K562 (cell line): Measurements from ENCODE around the gene ARHGAP26. TPM values are rescaled to one million over a fixed set of nuclear protein-coding genes. Genes with fewer than 3 reads are reported as not detected.

ENCODE experiments used
- CBFA2T3 ChIP-seq: fragments of 450-650 bp; IDR thresholded peaks from 2 replicates; pipeline ENCODE4 v1.6.1; 2017
- DPF2 ChIP-seq: fragments of 450-650 bp; IDR thresholded peaks from 2 replicates; pipeline ENCODE4 v1.6.1; 2016
- FOXJ3 ChIP-seq: sonication (generic); formaldehyde crosslinking; IDR thresholded peaks from 2 replicates; pipeline ENCODE4 v1.4.0; 2020; ENCODE audit warnings: mild to moderate bottlenecking, missing genetic modification reagents
- MAFG ChIP-seq: fragments of 450-650 bp; conservative IDR thresholded peaks from 2 replicates; pipeline ENCODE4 v1.6.1; 2016; ENCODE audit warnings: missing genetic modification characterization, missing compliant biosample characterization
- MGA ChIP-seq: fragments of 450-650 bp; IDR thresholded peaks from 2 replicates; pipeline ENCODE4 v1.6.1; 2016; ENCODE audit warnings: mild to moderate bottlenecking, moderate library complexity
- MTF1 ChIP-seq: fragments of 250-450 bp; sonication (Bioruptor Pico); IDR thresholded peaks from 2 replicates; pipeline ENCODE4 v1.9.0; 2021; ENCODE audit warnings: moderate library complexity, mild to moderate bottlenecking, inconsistent platforms, borderline replicate concordance
- NCOA6 ChIP-seq: fragments of 450-650 bp; IDR thresholded peaks from 2 replicates; pipeline ENCODE4 v1.6.1; 2017; ENCODE audit warnings: mild to moderate bottlenecking
- PTBP1 ChIP-seq: fragments of 200-400 bp; formaldehyde crosslinking; IDR thresholded peaks from 2 replicates; pipeline ENCODE4 v1.6.1; 2017; ENCODE audit warnings: low read depth, low read length
- RAD21 ChIP-seq, 2 experiments: fragments of 250-450 bp in 1 of 2; fragments of 450-650 bp in 1 of 2; sonication (Bioruptor Pico) in 1 of 2; formaldehyde crosslinking in 1 of 2; IDR thresholded peaks in 1 of 2; conservative IDR thresholded peaks in 1 of 2; 2 replicates each; pipeline versions ENCODE4 v1.4.0 to v1.8.0; 2020 to 2022; ENCODE audit warnings: mild to moderate bottlenecking in 2 of 2, moderate library complexity in 1 of 2
- SMARCA4 ChIP-seq: fragments of 450-650 bp; IDR thresholded peaks from 2 replicates; pipeline ENCODE4 v1.6.1; 2016
- TGIF2 ChIP-seq: sonication (generic); formaldehyde crosslinking; IDR thresholded peaks from 2 replicates; pipeline ENCODE4 v1.8.1; 2022; ENCODE audit warnings: mild to moderate bottlenecking, missing genetic modification reagents, moderate library complexity
- ZBTB17 ChIP-seq: fragments of 450-650 bp; formaldehyde crosslinking; IDR thresholded peaks from 2 replicates; pipeline ENCODE4 v1.4.0; 2020; ENCODE audit warnings: mild to moderate bottlenecking
- ZFP1 ChIP-seq: fragments of 450-650 bp; formaldehyde crosslinking; IDR thresholded peaks from 2 replicates; pipeline ENCODE4 v1.4.0; 2020; ENCODE audit warnings: mild to moderate bottlenecking, mixed read lengths
- ZNF695 ChIP-seq: fragments of 450-650 bp; formaldehyde crosslinking; IDR thresholded peaks from 2 replicates; pipeline ENCODE4 v1.4.0; 2020; ENCODE audit warnings: mild to moderate bottlenecking, moderate library complexity
- polyA plus RNA-seq, 8 experiments: library from polyadenylated mRNA; depleted of rRNA in 4 of 8; stranded (reverse) in 5 of 8; unstranded in 3 of 8; fragments of >200 nt; fragmentation: Nextera tagmentation in 2 of 8; fragmentation: Illumina TruSeq in 1 of 8; extraction: Ambion mirVana in 2 of 8; extraction: Trizol in 1 of 8; gene quantifications; 2 replicates each; pipeline versions ENCODE4 v1.2.1 to v1.2.3, GENCODE V29; 2011 to 2014; ENCODE audit warnings: inconsistent platforms in 1 of 8, missing spikeins in 1 of 8
- total RNA-seq, 7 experiments: library from RNA; depleted of rRNA in 6 of 7; stranded (reverse); fragments of >200 nt in 6 of 7; fragmentation: Illumina TruSeq in 2 of 7; extraction: Trizol in 2 of 7; gene quantifications; 2 replicates each; pipeline versions ENCODE4 v1.2.1 to v1.2.3, GENCODE V29; 2011 to 2021; ENCODE audit warnings: low replicate concordance in 1 of 7
- TF ChIP-seq, protein P1 (sequence below), 2 experiments: fragments of 200-800 bp in 1 of 2; sonication (Bioruptor generic) in 1 of 2; sonication (generic) in 1 of 2; formaldehyde crosslinking in 1 of 2; IDR thresholded peaks in 1 of 2; conservative IDR thresholded peaks in 1 of 2; 2 replicates each; pipeline versions ENCODE4 v1.5.0 to v1.6.1; 2016 to 2020; ENCODE audit warnings: missing compliant biosample characterization in 1 of 2, missing genetic modification characterization in 1 of 2, missing genetic modification reagents in 1 of 2

ARHGAP26 gene
- total and polyA plus RNA-seq, 9 of the 15 experiments (the other 6 are each of a cell fraction or from before 2014, with no cell fraction given) = 0.13 to 1.1 (median 0.55) TPM

GRCh38 chr5:143213851-143214363 lies 443.7 kb downstream of the ARHGAP26 start (continued):
- no peak for TF ChIP-seq FOXJ3
- TF ChIP-seq, protein P1, sequence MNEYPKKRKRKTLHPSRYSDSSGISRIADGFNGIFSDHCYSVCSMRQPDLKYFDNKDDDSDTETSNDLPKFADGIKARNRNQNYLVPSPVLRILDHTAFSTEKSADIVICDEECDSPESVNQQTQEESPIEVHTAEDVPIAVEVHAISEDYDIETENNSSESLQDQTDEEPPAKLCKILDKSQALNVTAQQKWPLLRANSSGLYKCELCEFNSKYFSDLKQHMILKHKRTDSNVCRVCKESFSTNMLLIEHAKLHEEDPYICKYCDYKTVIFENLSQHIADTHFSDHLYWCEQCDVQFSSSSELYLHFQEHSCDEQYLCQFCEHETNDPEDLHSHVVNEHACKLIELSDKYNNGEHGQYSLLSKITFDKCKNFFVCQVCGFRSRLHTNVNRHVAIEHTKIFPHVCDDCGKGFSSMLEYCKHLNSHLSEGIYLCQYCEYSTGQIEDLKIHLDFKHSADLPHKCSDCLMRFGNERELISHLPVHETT (CRISPR knock-in tag; conservative IDR thresholded peaks at IDR 0.05 in 1 of 2, IDR thresholded peaks at IDR 0.05 in 1 of 2) = 0 out of 4 replicates have a peak, but pooled peaks of 1 of the 2 experiments have one; percentile 19
- TF ChIP-seq ZNF695 (CRISPR knock-in tag) = no peak
- TF ChIP-seq SMARCA4 = peak; percentile 56; the same call in 1 of the 2 replicates
- TF ChIP-seq ZFP1 = no peak
- peak in 1 of 2 experiments; percentile 8; a peak in 1 of 4 replicates for TF ChIP-seq RAD21 (CRISPR knock-in tag; conservative IDR thresholded peaks at IDR 0.05 in 1 of 2, IDR thresholded peaks at IDR 0.05 in 1 of 2)
- peak; percentile 46 for TF ChIP-seq CBFA2T3
- peak; percentile 45 for TF ChIP-seq MAFG (tag)
- no peak for TF ChIP-seq ZBTB17 (CRISPR knock-in tag)
- no peak for TF ChIP-seq MTF1 (CRISPR knock-in tag)
- TF ChIP-seq PTBP1 = no peak
- peak; percentile 71 for TF ChIP-seq DPF2
- 0 out of 2 replicates have a peak, but pooled peaks have one; percentile 13 for TF ChIP-seq MGA
- no peak for TF ChIP-seq TGIF2
- TF ChIP-seq NCOA6 = no peak
